GM20431 (cell line): ENCODE data around the gene PCDHGB4.
"Not testable (repeated sequence)": the region's sequence is repeated elsewhere in the genome, so short reads cannot be mapped to it uniquely, and the experiment has no call there.

Experiments used
- in situ Hi-C: fragments of 300-500 bp; cut with MseI, MboI; formaldehyde crosslinking; loops from one replicate; pipeline ENCODE4 v1.15.0; 2020; ENCODE audit warnings: low sequenced_read_pairs; ENCODE audit not compliant: unreplicated experiment

The PCDHGB4 gene

DNA sequence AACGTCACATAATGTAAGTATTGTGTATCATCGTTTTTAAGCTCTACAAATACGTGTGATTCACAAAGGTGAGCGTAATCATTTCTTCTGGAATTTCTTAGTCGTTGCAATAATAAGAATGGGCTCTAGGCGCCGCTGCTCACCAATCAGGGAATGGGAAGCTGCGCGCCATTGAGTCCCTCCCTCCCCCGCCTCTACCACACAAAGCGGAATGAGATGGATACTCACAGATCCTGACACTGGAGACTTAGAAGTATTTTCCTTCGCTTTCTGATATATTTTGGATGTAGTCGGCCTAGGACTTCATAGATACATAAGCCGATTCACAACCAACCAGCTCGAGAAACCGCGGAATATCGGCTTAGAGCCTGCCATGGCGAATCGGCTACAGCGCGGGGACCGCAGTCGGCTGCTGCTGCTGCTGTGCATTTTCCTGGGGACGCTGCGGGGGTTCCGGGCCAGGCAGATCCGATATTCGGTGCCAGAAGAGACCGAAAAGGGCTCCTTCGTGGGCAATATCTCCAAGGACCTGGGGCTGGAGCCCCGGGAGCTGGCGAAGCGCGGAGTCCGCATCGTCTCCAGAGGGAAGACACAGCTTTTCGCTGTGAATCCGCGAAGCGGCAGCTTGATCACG is 33.5 kb downstream of the PCDHGB4 start, which contains the start of gene PCDHGA11:
Gene PCDHGA11 (plus strand): TSS at position 197 of the 634 bp plus-strand sequence. CDS start 177 bp downstream, at position 374.
- in situ Hi-C loops, result loop anchor here (10.0 kb wide), 1 partner anchor 124 kb away; no protein-coding TSS in a partner anchor

- in situ Hi-C loops, result loop anchor here (10.0 kb wide), 1 partner anchor 123 kb away; no protein-coding TSS in a partner anchor
Observed at GRCh38 chr5:141421489-141421855, 34.0 kb downstream of the PCDHGB4 start.

DNA sequence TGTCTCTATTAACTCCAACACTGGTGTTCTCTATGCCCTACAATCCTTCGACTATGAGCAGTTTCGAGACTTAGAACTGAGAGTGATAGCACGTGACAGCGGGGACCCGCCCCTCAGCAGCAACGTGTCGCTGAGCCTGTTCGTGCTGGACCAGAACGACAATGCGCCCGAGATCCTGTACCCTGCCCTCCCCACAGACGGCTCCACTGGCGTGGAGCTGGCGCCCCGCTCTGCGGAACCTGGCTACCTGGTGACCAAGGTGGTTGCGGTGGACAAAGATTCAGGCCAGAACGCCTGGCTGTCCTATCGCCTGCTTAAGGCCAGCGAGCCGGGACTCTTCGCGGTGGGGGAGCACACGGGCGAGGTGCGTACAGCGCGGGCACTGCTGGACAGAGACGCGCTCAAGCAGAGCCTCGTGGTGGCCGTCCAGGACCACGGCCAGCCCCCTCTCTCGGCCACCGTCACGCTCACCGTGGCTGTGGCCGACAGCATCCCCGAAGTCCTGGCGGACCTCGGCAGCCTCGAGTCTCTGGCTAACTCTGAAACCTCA is 35.3 kb downstream of the PCDHGB4 start:
- in situ Hi-C loops, result loop anchor here (10.0 kb wide), 1 partner anchor 122 kb away; no protein-coding TSS in a partner anchor

- in situ Hi-C loops, result loop anchor here (10.0 kb wide), 1 partner anchor 117 kb away; no protein-coding TSS in a partner anchor
Observed at GRCh38 chr5:141427783-141428426, 40.4 kb downstream of the PCDHGB4 start.

DNA sequence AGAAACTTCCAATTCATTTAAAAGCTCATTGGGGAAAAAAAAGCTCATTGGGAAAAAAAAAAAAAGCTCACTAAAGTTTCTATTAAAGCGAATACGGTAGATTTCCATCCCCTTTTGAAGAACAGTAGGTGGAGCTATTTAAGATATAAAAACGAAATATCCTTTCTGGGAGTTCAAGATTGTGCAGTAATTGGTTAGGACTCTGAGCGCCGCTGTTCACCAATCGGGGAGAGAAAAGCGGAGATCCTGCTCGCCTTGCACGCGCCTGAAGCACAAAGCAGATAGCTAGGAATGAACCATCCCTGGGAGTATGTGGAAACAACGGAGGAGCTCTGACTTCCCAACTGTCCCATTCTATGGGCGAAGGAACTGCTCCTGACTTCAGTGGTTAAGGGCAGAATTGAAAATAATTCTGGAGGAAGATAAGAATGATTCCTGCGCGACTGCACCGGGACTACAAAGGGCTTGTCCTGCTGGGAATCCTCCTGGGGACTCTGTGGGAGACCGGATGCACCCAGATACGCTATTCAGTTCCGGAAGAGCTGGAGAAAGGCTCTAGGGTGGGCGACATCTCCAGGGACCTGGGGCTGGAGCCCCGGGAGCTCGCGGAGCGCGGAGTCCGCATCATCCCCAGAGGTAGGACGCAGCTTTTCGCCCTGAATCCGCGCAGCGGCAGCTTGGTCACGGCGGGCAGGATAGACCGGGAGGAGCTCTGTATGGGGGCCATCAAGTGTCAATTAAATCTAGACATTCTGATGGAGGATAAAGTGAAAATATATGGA is 43.0 kb downstream of the PCDHGB4 start, which contains the start of gene PCDHGA12:
Gene PCDHGA12 (plus strand): TSS at position 176 of the 782 bp plus-strand sequence. CDS start 253 bp downstream, at position 429.
- in situ Hi-C loops, result no loop called here

DNA sequence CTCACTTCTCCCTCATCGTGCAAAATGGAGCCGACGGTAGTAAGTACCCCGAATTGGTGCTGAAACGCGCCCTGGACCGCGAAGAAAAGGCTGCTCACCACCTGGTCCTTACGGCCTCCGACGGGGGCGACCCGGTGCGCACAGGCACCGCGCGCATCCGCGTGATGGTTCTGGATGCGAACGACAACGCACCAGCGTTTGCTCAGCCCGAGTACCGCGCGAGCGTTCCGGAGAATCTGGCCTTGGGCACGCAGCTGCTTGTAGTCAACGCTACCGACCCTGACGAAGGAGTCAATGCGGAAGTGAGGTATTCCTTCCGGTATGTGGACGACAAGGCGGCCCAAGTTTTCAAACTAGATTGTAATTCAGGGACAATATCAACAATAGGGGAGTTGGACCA is 43.8 kb downstream of the PCDHGB4 start:
- in situ Hi-C loops, result no loop called here

GRCh38 chr5:141432308-141432707 is 44.8 kb downstream of the PCDHGB4 start:
- in situ Hi-C loops, result not testable (repeated sequence)

- in situ Hi-C loops, result not testable (repeated sequence)
Observed at GRCh38 chr5:141432726-141433125, 45.2 kb downstream of the PCDHGB4 start.

GRCh38 chr5:141434006-141434405 is 46.5 kb downstream of the PCDHGB4 start:
- in situ Hi-C loops, result no loop called here

- in situ Hi-C loops, result no loop called here
Observed at GRCh38 chr5:141437221-141437620, 49.7 kb downstream of the PCDHGB4 start.

DNA sequence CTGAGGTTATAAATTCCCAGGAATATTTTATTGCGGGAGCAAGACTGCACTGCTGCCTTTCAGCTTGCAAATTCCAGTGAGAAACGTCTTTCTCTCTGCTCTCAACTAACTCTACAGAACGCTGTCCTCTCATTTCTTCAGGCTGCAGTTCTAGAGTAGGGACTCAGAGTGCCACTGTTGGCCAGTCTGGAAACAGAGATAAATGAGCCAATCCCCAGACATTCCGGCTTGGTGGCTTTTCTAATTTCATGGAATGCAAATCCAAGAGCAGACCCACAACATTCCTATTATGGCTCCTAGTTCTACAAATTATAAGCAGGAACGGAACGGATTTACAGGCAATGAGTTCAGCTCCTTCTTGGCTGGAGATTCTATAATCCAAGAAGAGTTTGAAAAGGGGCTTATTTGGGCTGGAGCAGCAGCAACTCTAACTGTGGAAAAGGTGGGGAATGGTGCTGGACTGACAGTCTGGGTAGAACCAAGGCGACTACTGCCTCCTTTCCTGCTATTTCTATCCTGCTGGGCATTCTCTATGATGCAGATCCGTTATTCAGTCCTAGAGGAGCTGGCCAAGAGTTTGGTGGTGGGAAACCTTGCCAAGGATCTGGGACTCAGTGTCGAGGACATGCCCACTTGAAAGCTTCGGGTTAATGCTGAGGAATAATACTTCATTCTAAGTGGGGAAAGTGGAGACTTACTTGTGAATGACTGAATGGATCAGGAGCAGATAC is 52.1 kb downstream of the PCDHGB4 start:
- in situ Hi-C loops, result no loop called here
